ENCODE results near the gene RETREG1. TPM values are rescaled to one million over a fixed set of nuclear protein-coding genes. Genes with fewer than 3 reads are reported as not detected.

RETREG1 gene
- total RNA-seq, 1 donor from 2014 or later, result 15.8 TPM

- no peaks in the 10 kb centered on the region for H3K9me3 Mint-ChIP-seq (ENCODE audit: unreplicated experiment)
- TF ChIP-seq CTCF (IDR thresholded peaks at IDR 0.05; ENCODE audit: unreplicated experiment), result no peak
- no peak overlapping the region for H3K27ac Mint-ChIP-seq (ENCODE audit: unreplicated experiment)
- no peaks in the 10 kb centered on the region for H3K36me3 Mint-ChIP-seq (ENCODE audit: low read depth, unreplicated experiment)
- H3K4me3 Mint-ChIP-seq (ENCODE audit: unreplicated experiment), result no peak overlapping the region
- peaks cover 3% of the 10 kb centered on the region for H3K27me3 Mint-ChIP-seq (ENCODE audit: unreplicated experiment)
- no peak for DNase-seq (ENCODE audit: low spot score)
- H3K4me1 Mint-ChIP-seq (ENCODE audit: unreplicated experiment), result no peaks in the 10 kb centered on the region
Measured at GRCh38 chr5:16484081-16484480, 132.7 kb downstream of the RETREG1 start.

GRCh38 chr5:16483361-16483760 lies 133.4 kb downstream of the RETREG1 start:
- no peak overlapping the region for H3K27ac Mint-ChIP-seq (ENCODE audit: unreplicated experiment)
- TF ChIP-seq CTCF (IDR thresholded peaks at IDR 0.05; ENCODE audit: unreplicated experiment), result no peak
- no peaks in the 10 kb centered on the region for H3K36me3 Mint-ChIP-seq (ENCODE audit: low read depth, unreplicated experiment)
- H3K4me3 Mint-ChIP-seq (ENCODE audit: unreplicated experiment), result no peak overlapping the region
- H3K4me1 Mint-ChIP-seq (ENCODE audit: unreplicated experiment), result no peaks in the 10 kb centered on the region
- peaks cover 3% of the 10 kb centered on the region for H3K27me3 Mint-ChIP-seq (ENCODE audit: unreplicated experiment)
- no peak for DNase-seq (ENCODE audit: low spot score)
- no peaks in the 10 kb centered on the region for H3K9me3 Mint-ChIP-seq (ENCODE audit: unreplicated experiment)

- H3K9me3 Mint-ChIP-seq (ENCODE audit: unreplicated experiment), result no peaks in the 10 kb centered on the region
- no peaks in the 10 kb centered on the region for H3K36me3 Mint-ChIP-seq (ENCODE audit: low read depth, unreplicated experiment)
- no peak for TF ChIP-seq CTCF (IDR thresholded peaks at IDR 0.05; ENCODE audit: unreplicated experiment)
- no peak overlapping the region for H3K27ac Mint-ChIP-seq (ENCODE audit: unreplicated experiment)
- H3K4me1 Mint-ChIP-seq (ENCODE audit: unreplicated experiment), result no peaks in the 10 kb centered on the region
- no peak for DNase-seq (ENCODE audit: low spot score)
- H3K27me3 Mint-ChIP-seq (ENCODE audit: unreplicated experiment), result peaks cover 3% of the 10 kb centered on the region
- H3K4me3 Mint-ChIP-seq (ENCODE audit: unreplicated experiment), result no peak overlapping the region
Measured at GRCh38 chr5:16482891-16483290, 133.9 kb downstream of the RETREG1 start.

GRCh38 chr5:16480821-16481538 lies 135.8 kb downstream of the RETREG1 start:
- H3K27ac Mint-ChIP-seq (ENCODE audit: unreplicated experiment), result no peak overlapping the region
- H3K36me3 Mint-ChIP-seq (ENCODE audit: low read depth, unreplicated experiment), result no peaks in the 10 kb centered on the region
- no peaks in the 10 kb centered on the region for H3K27me3 Mint-ChIP-seq (ENCODE audit: unreplicated experiment)
- no peaks in the 10 kb centered on the region for H3K4me1 Mint-ChIP-seq (ENCODE audit: unreplicated experiment)
- TF ChIP-seq CTCF (IDR thresholded peaks at IDR 0.05; ENCODE audit: unreplicated experiment), result no peak
- H3K9me3 Mint-ChIP-seq (ENCODE audit: unreplicated experiment), result no peaks in the 10 kb centered on the region
- no peak overlapping the region for H3K4me3 Mint-ChIP-seq (ENCODE audit: unreplicated experiment)
- no peak for DNase-seq (ENCODE audit: low spot score)

- Mint-ChIP-seq H3K27me3 (ENCODE audit: unreplicated experiment) (peaks cover 2% of the 10 kb centered on the region), H3K9me3 (ENCODE audit: unreplicated experiment) (no peaks in the 10 kb centered on the region), H3K4me3 (ENCODE audit: unreplicated experiment) (no peak overlapping the region), H3K4me1 (ENCODE audit: unreplicated experiment) (no peaks in the 10 kb centered on the region), H3K36me3 (ENCODE audit: low read depth, unreplicated experiment) (no peaks in the 10 kb centered on the region), H3K27ac (ENCODE audit: unreplicated experiment) (no peak overlapping the region)
- no peak for DNase-seq (ENCODE audit: low spot score)
- TF ChIP-seq CTCF (IDR thresholded peaks at IDR 0.05; ENCODE audit: unreplicated experiment), result no peak
Measured at GRCh38 chr5:16480144-16480543, 136.7 kb downstream of the RETREG1 start.
